K562 (cell line): ENCODE results near the gene BLOC1S4. TPM values are rescaled to one million over a fixed set of nuclear protein-coding genes. Genes with fewer than 3 reads are reported as not detected.

Source experiments
- ATF1 ChIP-seq, 2 experiments: fragments of 450-650 bp in 1 of 2; IDR thresholded peaks; 2 replicates each; pipeline ENCODE4 v1.6.1; 2016; ENCODE audit warnings: missing compliant biosample characterization in 1 of 2, missing genetic modification characterization in 1 of 2
- CTBP1 ChIP-seq: fragments of 450-650 bp; IDR thresholded peaks from 2 replicates; pipeline ENCODE4 v1.6.1; 2016; ENCODE audit warnings: borderline replicate concordance
- HLTF ChIP-seq: fragments of 450-650 bp; IDR thresholded peaks from 2 replicates; pipeline ENCODE4 v1.6.1; 2016
- MTA3 ChIP-seq: fragments of 450-650 bp; formaldehyde crosslinking; IDR thresholded peaks from 2 replicates; pipeline ENCODE4 v1.6.1; 2017; ENCODE audit warnings: mild to moderate bottlenecking, borderline replicate concordance
- NFE2L1 ChIP-seq: fragments of 450-650 bp; IDR thresholded peaks from 2 replicates; pipeline ENCODE4 v1.6.1; 2016; ENCODE audit warnings: missing genetic modification characterization, low read depth, mild to moderate bottlenecking, missing compliant biosample characterization, moderate library complexity, borderline replicate concordance
- PRMT5 ChIP-seq: sonication (generic); formaldehyde crosslinking; IDR thresholded peaks from 2 replicates; pipeline ENCODE4 v1.5.0; 2020; ENCODE audit warnings: missing genetic modification reagents
- PTTG1 ChIP-seq: fragments of 450-650 bp; IDR thresholded peaks from 2 replicates; pipeline ENCODE4 v1.6.1; 2016; ENCODE audit warnings: low read depth, mild to moderate bottlenecking, missing genetic modification characterization, missing compliant biosample characterization
- PYGO2 ChIP-seq: fragments of 450-650 bp; IDR thresholded peaks from 2 replicates; pipeline ENCODE4 v1.6.1; 2016; ENCODE audit warnings: mild to moderate bottlenecking, missing genetic modification characterization, moderate library complexity, missing compliant biosample characterization
- ZNF197 ChIP-seq: fragments of 200-800 bp; sonication (Bioruptor generic); IDR thresholded peaks from 2 replicates; pipeline ENCODE4 v1.6.1; 2016; ENCODE audit warnings: low read depth, missing genetic modification characterization, missing compliant biosample characterization
- ZNF311 ChIP-seq: fragments of 250-450 bp; sonication (Bioruptor Pico); IDR thresholded peaks from 2 replicates; pipeline ENCODE4 v1.4.0; 2020; ENCODE audit warnings: mild to moderate bottlenecking, moderate library complexity
- ZNF583 ChIP-seq: fragments of 250-450 bp; sonication (Bioruptor Pico); IDR thresholded peaks from 2 replicates; pipeline ENCODE4 v1.4.0; 2020
- polyA plus RNA-seq, 8 experiments: library from polyadenylated mRNA; depleted of rRNA in 4 of 8; stranded (reverse) in 5 of 8; unstranded in 3 of 8; fragments of >200 nt; fragmentation: Nextera tagmentation in 2 of 8; fragmentation: Illumina TruSeq in 1 of 8; extraction: Ambion mirVana in 2 of 8; extraction: Trizol in 1 of 8; gene quantifications; 2 replicates each; pipeline versions ENCODE4 v1.2.1 to v1.2.3, GENCODE V29; 2011 to 2014; ENCODE audit warnings: inconsistent platforms in 1 of 8, missing spikeins in 1 of 8
- total RNA-seq, 7 experiments: library from RNA; depleted of rRNA in 6 of 7; stranded (reverse); fragments of >200 nt in 6 of 7; fragmentation: Illumina TruSeq in 2 of 7; extraction: Trizol in 2 of 7; gene quantifications; 2 replicates each; pipeline versions ENCODE4 v1.2.1 to v1.2.3, GENCODE V29; 2011 to 2021; ENCODE audit warnings: low replicate concordance in 1 of 7
- TF ChIP-seq, protein P1 (sequence below), 3 experiments: fragments of 200-800 bp in 1 of 3; sonication (Bioruptor generic) in 1 of 3; sonication (generic) in 1 of 3; formaldehyde crosslinking in 1 of 3; IDR thresholded peaks; 2 replicates each; pipeline versions ENCODE4 v1.6.1 to v1.8.0; 2016 to 2022; ENCODE audit warnings: mild to moderate bottlenecking in 2 of 3, missing compliant biosample characterization in 2 of 3, missing genetic modification characterization in 2 of 3, missing genetic modification reagents in 1 of 3
- TF ChIP-seq, protein P2 (sequence below): fragments of 450-650 bp; IDR thresholded peaks from one replicate; pipeline ENCODE4 v1.6.1; 2018; ENCODE audit warnings: mild to moderate bottlenecking, moderate library complexity; ENCODE audit not compliant: partially characterized antibody
- TF ChIP-seq, protein P3 (sequence below): fragments of 450-650 bp; IDR thresholded peaks from 2 replicates; pipeline ENCODE4 v1.6.1; 2016
- TF ChIP-seq, protein P4 (sequence below): fragments of 450-650 bp; IDR thresholded peaks from 2 replicates; pipeline ENCODE4 v1.6.1; 2017; ENCODE audit warnings: antibody characterized with exemption, mild to moderate bottlenecking
- TF ChIP-seq, protein P5 (sequence below): fragments of 200-800 bp; sonication (Bioruptor generic); IDR thresholded peaks from 2 replicates; pipeline ENCODE4 v1.6.1; 2017; ENCODE audit warnings: missing genetic modification characterization, missing compliant biosample characterization

Gene BLOC1S4
- total and polyA plus RNA-seq, 9 of the 15 experiments (the other 6 are each of a cell fraction or from before 2014, with no cell fraction given): 3.1 to 31.6 (median 11.2) TPM

DNA sequence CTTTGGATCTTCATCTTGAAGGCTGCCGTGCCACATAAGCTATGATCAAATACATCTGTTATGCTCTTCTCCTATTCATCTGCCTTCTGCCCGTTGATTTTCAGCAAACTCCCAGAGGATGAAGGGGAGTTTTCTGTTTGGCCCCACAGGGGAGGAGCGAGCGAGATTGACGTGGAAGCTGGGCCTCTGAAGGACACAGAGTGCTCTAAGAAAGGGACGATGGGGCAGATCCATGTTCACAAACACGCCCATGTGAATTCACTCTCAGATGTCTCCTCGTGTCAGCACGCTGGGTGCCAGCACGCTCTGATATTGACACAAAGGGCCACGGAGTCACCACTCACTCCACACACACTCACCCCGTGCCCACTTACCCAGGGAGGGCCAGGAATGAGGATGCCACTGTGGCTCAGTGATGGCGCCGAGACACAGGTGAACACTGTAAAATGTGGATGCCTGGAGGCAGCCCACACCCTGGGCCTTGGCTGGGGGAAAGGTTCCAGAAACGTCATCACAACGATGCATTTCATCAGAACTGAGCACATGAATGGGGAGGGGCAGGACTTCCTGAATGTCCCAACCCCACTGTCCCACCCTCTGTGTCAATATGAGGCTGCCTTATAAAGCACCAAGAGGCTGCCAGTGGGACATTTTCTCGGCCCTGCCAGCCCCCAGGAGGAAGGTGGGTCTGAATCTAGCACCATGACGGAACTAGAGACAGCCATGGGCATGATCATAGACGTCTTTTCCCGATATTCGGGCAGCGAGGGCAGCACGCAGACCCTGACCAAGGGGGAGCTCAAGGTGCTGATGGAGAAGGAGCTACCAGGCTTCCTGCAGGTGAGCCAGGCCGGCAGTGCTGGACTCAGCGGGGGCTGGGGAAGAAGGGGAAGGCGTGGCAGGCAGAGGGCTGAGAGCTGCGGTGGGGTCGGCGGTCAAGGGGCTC lies 22.5 kb upstream of the BLOC1S4 start, which contains the start of gene S100P (continued):
- TF ChIP-seq, protein P1, sequence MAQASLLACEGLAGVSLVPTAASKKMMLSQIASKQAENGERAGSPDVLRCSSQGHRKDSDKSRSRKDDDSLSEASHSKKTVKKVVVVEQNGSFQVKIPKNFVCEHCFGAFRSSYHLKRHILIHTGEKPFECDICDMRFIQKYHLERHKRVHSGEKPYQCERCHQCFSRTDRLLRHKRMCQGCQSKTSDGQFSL (CRISPR knock-in tag; IDR thresholded peaks at IDR 0.05): no peak
- TF ChIP-seq, protein P1 (tag; IDR thresholded peaks at IDR 0.05): 0 out of 4 replicates have a peak, but pooled peaks of 1 of the 2 experiments have one; percentile 24
- TF ChIP-seq, protein P2, sequence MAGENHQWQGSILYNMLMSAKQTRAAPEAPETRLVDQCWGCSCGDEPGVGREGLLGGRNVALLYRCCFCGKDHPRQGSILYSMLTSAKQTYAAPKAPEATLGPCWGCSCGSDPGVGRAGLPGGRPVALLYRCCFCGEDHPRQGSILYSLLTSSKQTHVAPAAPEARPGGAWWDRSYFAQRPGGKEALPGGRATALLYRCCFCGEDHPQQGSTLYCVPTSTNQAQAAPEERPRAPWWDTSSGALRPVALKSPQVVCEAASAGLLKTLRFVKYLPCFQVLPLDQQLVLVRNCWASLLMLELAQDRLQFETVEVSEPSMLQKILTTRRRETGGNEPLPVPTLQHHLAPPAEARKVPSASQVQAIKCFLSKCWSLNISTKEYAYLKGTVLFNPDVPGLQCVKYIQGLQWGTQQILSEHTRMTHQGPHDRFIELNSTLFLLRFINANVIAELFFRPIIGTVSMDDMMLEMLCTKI: no peak
- TF ChIP-seq CTBP1 (peak; percentile 56; the same call in 1 of the 2 replicates), PTTG1 (no peak), MTA3 (0 out of 2 replicates have a peak, but pooled peaks have one; percentile 32), ZNF197 (CRISPR knock-in tag) (no peak), PYGO2 (tag) (no peak), ZNF583 (CRISPR knock-in tag) (0 out of 2 replicates have a peak, but pooled peaks have one; percentile 47), ZNF311 (CRISPR knock-in tag) (0 out of 2 replicates have a peak, but pooled peaks have one; percentile 16), ATF1 (CRISPR knock-in tag; IDR thresholded peaks at IDR 0.05) (no peak; the same call in 1 of the 2 replicates), ATF1 (tag; IDR thresholded peaks at IDR 0.05) (peak; percentile 75), HLTF (no peak), PRMT5 (CRISPR knock-in tag) (no peak), NFE2L1 (tag) (no peak)
- TF ChIP-seq, protein P3, sequence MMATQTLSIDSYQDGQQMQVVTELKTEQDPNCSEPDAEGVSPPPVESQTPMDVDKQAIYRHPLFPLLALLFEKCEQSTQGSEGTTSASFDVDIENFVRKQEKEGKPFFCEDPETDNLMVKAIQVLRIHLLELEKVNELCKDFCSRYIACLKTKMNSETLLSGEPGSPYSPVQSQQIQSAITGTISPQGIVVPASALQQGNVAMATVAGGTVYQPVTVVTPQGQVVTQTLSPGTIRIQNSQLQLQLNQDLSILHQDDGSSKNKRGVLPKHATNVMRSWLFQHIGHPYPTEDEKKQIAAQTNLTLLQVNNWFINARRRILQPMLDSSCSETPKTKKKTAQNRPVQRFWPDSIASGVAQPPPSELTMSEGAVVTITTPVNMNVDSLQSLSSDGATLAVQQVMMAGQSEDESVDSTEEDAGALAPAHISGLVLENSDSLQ: peak; percentile 48; the same call in 1 of the 2 replicates
- TF ChIP-seq, protein P4, sequence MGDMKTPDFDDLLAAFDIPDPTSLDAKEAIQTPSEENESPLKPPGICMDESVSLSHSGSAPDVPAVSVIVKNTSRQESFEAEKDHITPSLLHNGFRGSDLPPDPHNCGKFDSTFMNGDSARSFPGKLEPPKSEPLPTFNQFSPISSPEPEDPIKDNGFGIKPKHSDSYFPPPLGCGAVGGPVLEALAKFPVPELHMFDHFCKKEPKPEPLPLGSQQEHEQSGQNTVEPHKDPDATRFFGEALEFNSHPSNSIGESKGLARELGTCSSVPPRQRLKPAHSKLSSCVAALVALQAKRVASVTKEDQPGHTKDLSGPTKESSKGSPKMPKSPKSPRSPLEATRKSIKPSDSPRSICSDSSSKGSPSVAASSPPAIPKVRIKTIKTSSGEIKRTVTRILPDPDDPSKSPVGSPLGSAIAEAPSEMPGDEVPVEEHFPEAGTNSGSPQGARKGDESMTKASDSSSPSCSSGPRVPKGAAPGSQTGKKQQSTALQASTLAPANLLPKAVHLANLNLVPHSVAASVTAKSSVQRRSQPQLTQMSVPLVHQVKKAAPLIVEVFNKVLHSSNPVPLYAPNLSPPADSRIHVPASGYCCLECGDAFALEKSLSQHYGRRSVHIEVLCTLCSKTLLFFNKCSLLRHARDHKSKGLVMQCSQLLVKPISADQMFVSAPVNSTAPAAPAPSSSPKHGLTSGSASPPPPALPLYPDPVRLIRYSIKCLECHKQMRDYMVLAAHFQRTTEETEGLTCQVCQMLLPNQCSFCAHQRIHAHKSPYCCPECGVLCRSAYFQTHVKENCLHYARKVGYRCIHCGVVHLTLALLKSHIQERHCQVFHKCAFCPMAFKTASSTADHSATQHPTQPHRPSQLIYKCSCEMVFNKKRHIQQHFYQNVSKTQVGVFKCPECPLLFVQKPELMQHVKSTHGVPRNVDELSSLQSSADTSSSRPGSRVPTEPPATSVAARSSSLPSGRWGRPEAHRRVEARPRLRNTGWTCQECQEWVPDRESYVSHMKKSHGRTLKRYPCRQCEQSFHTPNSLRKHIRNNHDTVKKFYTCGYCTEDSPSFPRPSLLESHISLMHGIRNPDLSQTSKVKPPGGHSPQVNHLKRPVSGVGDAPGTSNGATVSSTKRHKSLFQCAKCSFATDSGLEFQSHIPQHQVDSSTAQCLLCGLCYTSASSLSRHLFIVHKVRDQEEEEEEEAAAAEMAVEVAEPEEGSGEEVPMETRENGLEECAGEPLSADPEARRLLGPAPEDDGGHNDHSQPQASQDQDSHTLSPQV: peak; percentile 44; the same call in 1 of the 2 replicates
- TF ChIP-seq, protein P5, sequence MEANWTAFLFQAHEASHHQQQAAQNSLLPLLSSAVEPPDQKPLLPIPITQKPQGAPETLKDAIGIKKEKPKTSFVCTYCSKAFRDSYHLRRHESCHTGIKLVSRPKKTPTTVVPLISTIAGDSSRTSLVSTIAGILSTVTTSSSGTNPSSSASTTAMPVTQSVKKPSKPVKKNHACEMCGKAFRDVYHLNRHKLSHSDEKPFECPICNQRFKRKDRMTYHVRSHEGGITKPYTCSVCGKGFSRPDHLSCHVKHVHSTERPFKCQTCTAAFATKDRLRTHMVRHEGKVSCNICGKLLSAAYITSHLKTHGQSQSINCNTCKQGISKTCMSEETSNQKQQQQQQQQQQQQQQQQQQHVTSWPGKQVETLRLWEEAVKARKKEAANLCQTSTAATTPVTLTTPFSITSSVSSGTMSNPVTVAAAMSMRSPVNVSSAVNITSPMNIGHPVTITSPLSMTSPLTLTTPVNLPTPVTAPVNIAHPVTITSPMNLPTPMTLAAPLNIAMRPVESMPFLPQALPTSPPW (CRISPR knock-in tag): no peak
